Thoracic aorta (tissue), 2 donors: ENCODE measurements around the gene DGKB. TPM values are rescaled to one million over a fixed set of nuclear protein-coding genes. Genes with fewer than 3 reads are reported as not detected.

Experiments
- ATAC-seq: fragments of 150-250 bp; one replicate; pipeline ENCODE4 v1.8.0; 2017; ENCODE audit warnings: low read depth; ENCODE audit not compliant: insufficient number of reproducible peaks, low FRiP score
- DNase-seq: peaks from one replicate; pipeline ENCODE4 v3.0.0-alpha.2; 2020; ENCODE audit warnings: low spot score
- H3K27ac ChIP-seq, 2 donors: fragments of 200-600 bp; sonication (generic); 1 replicate in 1 of 2; 2 replicates in 1 of 2; pipeline ENCODE4 v1.5.1; 2016; ENCODE audit warnings: mild to moderate bottlenecking in 2 of 2, moderate library complexity in 2 of 2
- H3K27me3 ChIP-seq: fragments of 200-600 bp; sonication (generic); replicated peaks from 2 replicates; pipeline ENCODE4 v1.6.0; 2016; ENCODE audit warnings: mild to moderate bottlenecking; ENCODE audit not compliant: insufficient read depth
- H3K36me3 ChIP-seq: fragments of 200-600 bp; sonication (generic); one replicate; pipeline ENCODE4 v1.5.1; 2016
- H3K4me1 ChIP-seq, 2 donors: fragments of 200-600 bp; sonication (generic); 1 replicate in 1 of 2; 2 replicates in 1 of 2; pipeline versions ENCODE4 v1.5.1 to v1.6.0; 2016; ENCODE audit warnings: low read depth in 2 of 2, mild to moderate bottlenecking in 1 of 2; ENCODE audit not compliant: control insufficient read depth in 1 of 2
- H3K4me3 ChIP-seq: fragments of 200-600 bp; sonication (generic); 2 replicates; pipeline ENCODE4 v1.5.1; 2016; ENCODE audit warnings: mild to moderate bottlenecking
- H3K9me3 ChIP-seq: fragments of 200-600 bp; sonication (generic); 2 replicates; pipeline ENCODE4 v1.5.1; 2016
- CTCF ChIP-seq: fragments of 200-600 bp; sonication (generic); IDR thresholded peaks from one replicate; pipeline ENCODE4 v1.5.1; 2019; ENCODE audit warnings: antibody characterized with exemption
- total RNA-seq, 2 donors: library from RNA; depleted of rRNA; stranded (reverse); fragments of >200 nt; gene quantifications; one replicate each; pipeline versions ENCODE4 v1.1.0 to v1.2.3, GENCODE V29; 2016

The DGKB gene
- total RNA-seq, 2 donors from 2014 or later: 0.56 TPM; not detected in 1

GRCh38 chr7:14242175-14242574, 660.4 kb downstream of the DGKB start:
- no peaks in the 10 kb centered on the region for H3K36me3 ChIP-seq
- no peak for TF ChIP-seq CTCF
- H3K4me3 ChIP-seq: no peak overlapping the region
- H3K27ac ChIP-seq: no peak overlapping the region
- no peaks in the 10 kb centered on the region for H3K9me3 ChIP-seq
- no peaks in the 10 kb centered on the region for H3K4me1 ChIP-seq
- no peak for ATAC-seq
- no peak for DNase-seq
- no peaks in the 10 kb centered on the region for H3K27me3 ChIP-seq

- no peaks in the 10 kb centered on the region for H3K9me3 ChIP-seq
- DNase-seq (no peak), ATAC-seq (no peak)
- H3K4me1 ChIP-seq: no peaks in the 10 kb centered on the region
- H3K36me3 ChIP-seq: no peaks in the 10 kb centered on the region
- no peak overlapping the region for H3K27ac ChIP-seq
- no peaks in the 10 kb centered on the region for H3K27me3 ChIP-seq
- TF ChIP-seq CTCF: no peak
- H3K4me3 ChIP-seq: no peak overlapping the region
Observed at GRCh38 chr7:14236834-14237233, 665.7 kb downstream of the DGKB start.

- ATAC-seq (no peak), DNase-seq (no peak)
- H3K27me3 ChIP-seq: no peaks in the 10 kb centered on the region
Observed at GRCh38 chr7:14235056-14235455, 667.5 kb downstream of the DGKB start.

GRCh38 chr7:14233868-14234369, 668.6 kb downstream of the DGKB start:
- Histone ChIP-seq H3K4me1 (no peaks in the 10 kb centered on the region), H3K27me3 (no peaks in the 10 kb centered on the region), H3K9me3 (no peaks in the 10 kb centered on the region), H3K36me3 (no peaks in the 10 kb centered on the region), H3K27ac (no peak overlapping the region), H3K4me3 (no peak overlapping the region)
- no peak for TF ChIP-seq CTCF
- DNase-seq (no peak), ATAC-seq (no peak)

More at GRCh38 chr7:14235056-14235455, 667.5 kb downstream of the DGKB start:
- Histone ChIP-seq H3K9me3 (no peaks in the 10 kb centered on the region), H3K4me1 (no peaks in the 10 kb centered on the region), H3K36me3 (no peaks in the 10 kb centered on the region), H3K27ac (no peak overlapping the region), H3K4me3 (no peak overlapping the region)
- no peak for TF ChIP-seq CTCF

- no peaks in the 10 kb centered on the region for H3K27me3 ChIP-seq
- DNase-seq (no peak), ATAC-seq (no peak)
- no peaks in the 10 kb centered on the region for H3K36me3 ChIP-seq
- no peak overlapping the region for H3K4me3 ChIP-seq
- no peaks in the 10 kb centered on the region for H3K9me3 ChIP-seq
- H3K27ac ChIP-seq: no peak overlapping the region
- no peak for TF ChIP-seq CTCF
- no peaks in the 10 kb centered on the region for H3K4me1 ChIP-seq
Observed at GRCh38 chr7:14233076-14233867, 669.3 kb downstream of the DGKB start.
